Stimulated activated naive CD8-positive, alpha-beta T cell treated with anti-CD3 and anti-CD28 coated beads, Interleukin-15, amount 100 ng/mL, for 72 hours (primary cell): ENCODE measurements around the gene PTPRN2.
A peak's percentile ranks its signal among the peaks of the same experiment; 100 is the strongest.

Source experiments
- ATAC-seq: fragments of 150-1000 bp; cut with Tn5 transposase; 2 replicates; pipeline ENCODE4 v1.10.0; 2021; ENCODE audit warnings: mild to moderate bottlenecking, moderate library complexity
- DNase-seq, 2 donors: peaks; one replicate each; pipeline ENCODE4 v3.0.0; 2021 to 2022
- H3K27ac Mint-ChIP-seq, 2 donors: one replicate each; pipeline ENCODE4 v1.8.0; 2022; ENCODE audit warnings: mild to moderate bottlenecking in 2 of 2, mixed read lengths in 2 of 2, moderate library complexity in 2 of 2
- H3K27me3 Mint-ChIP-seq: one replicate; pipeline ENCODE4 v1.8.0; 2022; ENCODE audit warnings: mixed read lengths
- H3K4me1 Mint-ChIP-seq: one replicate; pipeline ENCODE4 v1.8.0; 2022; ENCODE audit warnings: mild to moderate bottlenecking, mixed read lengths
- H3K4me3 Mint-ChIP-seq, 2 donors: one replicate each; pipeline ENCODE4 v1.8.0; 2022; ENCODE audit warnings: mild to moderate bottlenecking in 2 of 2, mixed read lengths in 2 of 2, moderate library complexity in 1 of 2
- H3K9me3 Mint-ChIP-seq, 2 donors: one replicate each; pipeline ENCODE4 v1.8.0; 2022; ENCODE audit warnings: mixed read lengths in 2 of 2

The PTPRN2 gene

GRCh38 chr7:157997471-157997870, 590.2 kb downstream of the PTPRN2 start:
- H3K27ac Mint-ChIP-seq: no peak overlapping the region
- no peak for DNase-seq
- H3K4me3 Mint-ChIP-seq: no peak overlapping the region
- no peaks in the 10 kb centered on the region for H3K27me3 Mint-ChIP-seq
- no peak for ATAC-seq
- no peaks in the 10 kb centered on the region for H3K4me1 Mint-ChIP-seq
- H3K9me3 Mint-ChIP-seq: no peaks in the 10 kb centered on the region

DNA sequence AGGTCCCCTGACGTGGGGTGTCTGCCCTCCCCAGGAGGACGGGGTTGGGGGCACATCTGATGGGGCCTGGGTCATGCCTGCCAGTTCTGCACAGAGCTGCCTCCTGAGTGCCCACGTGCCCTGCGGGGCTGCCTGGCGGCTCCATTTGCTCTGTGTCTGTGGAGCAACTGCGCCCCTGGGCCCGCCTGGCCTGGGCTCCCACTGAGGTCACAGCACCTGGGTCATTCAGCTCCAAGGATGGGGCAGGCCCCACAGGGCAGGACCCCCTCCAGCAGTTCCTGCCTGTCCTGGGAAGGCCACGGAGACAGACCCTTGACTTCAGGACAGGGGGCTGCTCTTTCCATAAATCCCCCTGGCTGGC, 590.6 kb downstream of the PTPRN2 start:
- ATAC-seq: peak; percentile 53
- no peak for DNase-seq
- H3K4me3 Mint-ChIP-seq: no peak overlapping the region
- no peaks in the 10 kb centered on the region for H3K9me3 Mint-ChIP-seq
- no peak overlapping the region for H3K27ac Mint-ChIP-seq
- H3K4me1 Mint-ChIP-seq: no peaks in the 10 kb centered on the region
- H3K27me3 Mint-ChIP-seq: no peaks in the 10 kb centered on the region

- DNase-seq (no peak), ATAC-seq (no peak)
- Mint-ChIP-seq H3K9me3 (no peaks in the 10 kb centered on the region), H3K4me1 (no peaks in the 10 kb centered on the region), H3K27me3 (no peaks in the 10 kb centered on the region), H3K4me3 (no peak overlapping the region), H3K27ac (no peak overlapping the region)
These were observed 591.1 kb downstream of the PTPRN2 start for GRCh38 chr7:157996359-157997079.

- DNase-seq: no peak
- Mint-ChIP-seq H3K27ac (no peak overlapping the region), H3K4me3 (no peak overlapping the region), H3K27me3 (no peaks in the 10 kb centered on the region), H3K9me3 (no peaks in the 10 kb centered on the region), H3K4me1 (no peaks in the 10 kb centered on the region)
- ATAC-seq: no peak
These were observed 591.8 kb downstream of the PTPRN2 start for GRCh38 chr7:157995815-157996214.

DNA sequence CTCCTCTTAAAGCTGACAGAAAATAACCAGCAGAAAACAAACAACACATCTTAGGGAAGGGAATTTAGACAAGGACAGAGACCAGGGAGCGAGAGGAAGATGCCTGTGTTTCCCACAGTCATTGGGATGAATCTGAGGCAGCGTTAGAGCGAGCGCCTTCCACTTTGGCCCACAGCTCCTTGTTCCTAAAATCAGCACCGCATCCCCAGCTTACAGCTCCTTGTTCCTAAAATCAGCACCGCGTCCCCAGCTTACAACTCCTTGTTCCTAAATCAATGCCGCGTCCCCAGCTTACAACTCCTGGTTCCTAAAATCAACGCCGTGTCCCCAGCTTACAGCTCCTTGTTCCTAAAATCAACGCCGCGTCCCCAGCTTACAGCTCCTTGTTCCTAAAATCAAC, 593.3 kb downstream of the PTPRN2 start:
- H3K4me3 Mint-ChIP-seq: no peak overlapping the region
- H3K27ac Mint-ChIP-seq: no peak overlapping the region
- no peaks in the 10 kb centered on the region for H3K27me3 Mint-ChIP-seq
- no peaks in the 10 kb centered on the region for H3K4me1 Mint-ChIP-seq
- no peaks in the 10 kb centered on the region for H3K9me3 Mint-ChIP-seq
- DNase-seq: no peak
- no peak for ATAC-seq

- no peak for DNase-seq
- H3K4me3 Mint-ChIP-seq: no peak overlapping the region
These were observed 594.1 kb downstream of the PTPRN2 start for GRCh38 chr7:157993406-157994105.

GRCh38 chr7:157992511-157993160, 595.0 kb downstream of the PTPRN2 start:
- Mint-ChIP-seq H3K27me3 (no peaks in the 10 kb centered on the region), H3K27ac (peak overlapping the region in 1 of 2 donors; percentile 74), H3K9me3 (no peaks in the 10 kb centered on the region), H3K4me3 (no peak overlapping the region), H3K4me1 (no peaks in the 10 kb centered on the region)
- ATAC-seq (no peak), DNase-seq (no peak)

More at GRCh38 chr7:157993406-157994105, 594.1 kb downstream of the PTPRN2 start:
- Mint-ChIP-seq H3K9me3 (no peaks in the 10 kb centered on the region), H3K4me1 (no peaks in the 10 kb centered on the region), H3K27ac (no peak overlapping the region), H3K27me3 (no peaks in the 10 kb centered on the region)
- no peak for ATAC-seq

DNA sequence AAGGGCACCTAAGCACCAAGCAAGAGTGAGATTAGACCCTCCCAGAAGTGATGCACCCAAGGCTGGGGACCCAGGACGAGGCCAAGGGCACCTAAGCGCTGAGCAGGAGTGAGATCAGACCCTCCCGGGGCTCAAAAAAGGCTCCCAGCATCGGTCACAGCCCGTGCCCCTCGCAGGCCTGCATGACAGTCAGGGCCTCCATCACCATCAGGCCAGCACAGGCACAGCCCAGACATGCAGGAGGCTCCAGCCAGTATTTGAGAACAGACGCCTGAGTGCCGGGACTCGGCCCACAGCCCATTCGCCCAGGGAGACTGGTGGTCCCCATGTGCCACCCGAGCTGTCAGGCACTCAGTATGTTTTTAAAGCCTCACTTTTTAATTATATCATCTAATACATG, 595.9 kb downstream of the PTPRN2 start:
- H3K4me3 Mint-ChIP-seq: no peak overlapping the region
- H3K27ac Mint-ChIP-seq: no peak overlapping the region
- DNase-seq (no peak), ATAC-seq (no peak)
- H3K4me1 Mint-ChIP-seq: no peaks in the 10 kb centered on the region
- no peaks in the 10 kb centered on the region for H3K27me3 Mint-ChIP-seq
- no peaks in the 10 kb centered on the region for H3K9me3 Mint-ChIP-seq

DNA sequence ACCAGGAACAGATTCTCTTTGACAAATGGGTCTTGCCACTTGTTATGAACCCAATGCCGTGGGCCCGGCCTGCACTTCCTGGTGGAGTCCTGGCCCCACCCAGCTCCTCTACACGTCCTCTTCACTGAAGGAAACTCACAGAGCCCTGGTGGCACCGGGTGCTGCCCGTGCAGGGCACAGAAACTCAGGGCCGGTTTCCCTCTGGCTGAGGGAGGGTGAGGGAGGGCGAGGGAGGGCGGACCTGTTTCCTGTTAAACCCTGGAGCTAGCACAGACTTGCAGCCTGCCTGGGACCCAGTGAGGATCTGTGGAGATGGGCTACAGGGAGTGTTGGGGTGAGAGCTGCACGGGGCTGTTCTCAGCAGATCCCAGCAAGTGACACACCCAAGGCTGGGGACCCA, 596.3 kb downstream of the PTPRN2 start:
- Mint-ChIP-seq H3K9me3 (no peaks in the 10 kb centered on the region), H3K27ac (peak overlapping the region in 1 of 2 donors; percentile 27), H3K4me3 (no peak overlapping the region), H3K4me1 (no peaks in the 10 kb centered on the region), H3K27me3 (no peaks in the 10 kb centered on the region)
- no peak for ATAC-seq
- no peak for DNase-seq

DNA sequence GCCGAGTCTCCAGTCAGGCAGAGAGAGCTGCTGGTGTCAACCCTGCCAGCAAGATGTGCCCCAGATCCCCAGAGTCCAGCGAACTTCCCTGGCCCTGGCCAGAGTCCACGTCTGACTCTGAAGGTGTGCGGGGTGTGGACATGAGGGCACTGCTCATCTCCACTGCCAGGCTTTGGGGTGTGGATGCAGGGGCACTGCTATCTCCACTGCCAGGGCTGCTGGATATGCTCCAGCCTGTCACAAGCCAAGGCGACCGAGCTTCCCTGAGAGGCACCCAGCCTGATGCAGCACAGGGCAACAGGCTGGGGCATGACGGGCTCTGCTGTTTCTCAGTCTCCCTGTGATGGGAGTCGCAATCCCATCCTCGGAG, 596.8 kb downstream of the PTPRN2 start:
- DNase-seq: no peak
- H3K4me3 Mint-ChIP-seq: no peak overlapping the region
- no peaks in the 10 kb centered on the region for H3K4me1 Mint-ChIP-seq
- no peak overlapping the region for H3K27ac Mint-ChIP-seq
- H3K9me3 Mint-ChIP-seq: no peaks in the 10 kb centered on the region
- H3K27me3 Mint-ChIP-seq: no peaks in the 10 kb centered on the region
- ATAC-seq: no peak

GRCh38 chr7:157990226-157990880, 597.3 kb downstream of the PTPRN2 start:
- peak overlapping the region in 1 of 2 donors; percentile 81 for H3K27ac Mint-ChIP-seq
- DNase-seq (no peak), ATAC-seq (no peak)
- H3K9me3 Mint-ChIP-seq: no peaks in the 10 kb centered on the region
- H3K27me3 Mint-ChIP-seq: no peaks in the 10 kb centered on the region
- H3K4me1 Mint-ChIP-seq: no peaks in the 10 kb centered on the region
- H3K4me3 Mint-ChIP-seq: no peak overlapping the region

GRCh38 chr7:157989589-157989988, 598.0 kb downstream of the PTPRN2 start:
- no peak for DNase-seq
- Mint-ChIP-seq H3K9me3 (no peaks in the 10 kb centered on the region), H3K4me3 (no peak overlapping the region), H3K27me3 (no peaks in the 10 kb centered on the region), H3K4me1 (no peaks in the 10 kb centered on the region), H3K27ac (peak overlapping the region in 1 of 2 donors; percentile 19)
- ATAC-seq: no peak

DNA sequence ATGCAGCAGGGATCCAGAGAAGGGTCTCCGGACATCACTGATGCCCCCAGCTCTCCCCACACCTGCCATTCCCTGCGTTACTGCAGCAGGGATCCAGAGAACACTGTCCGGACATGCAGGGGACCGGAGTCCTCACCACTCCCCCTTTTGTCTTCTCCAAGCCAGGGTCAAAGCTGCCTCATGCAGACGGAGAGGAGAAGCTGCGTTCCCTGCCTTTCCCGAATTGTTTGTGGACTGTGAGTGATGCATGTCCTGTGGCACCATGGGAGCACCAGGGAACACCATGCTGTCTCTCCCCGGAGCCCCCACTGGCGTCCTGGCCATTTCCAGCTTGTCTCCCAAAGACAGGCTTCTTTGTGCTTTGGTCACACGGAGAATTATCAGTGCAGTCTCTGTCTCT, 599.7 kb downstream of the PTPRN2 start:
- ATAC-seq (no peak), DNase-seq (no peak)
- H3K4me1 Mint-ChIP-seq: no peaks in the 10 kb centered on the region
- H3K27ac Mint-ChIP-seq: no peak overlapping the region
- H3K9me3 Mint-ChIP-seq: no peaks in the 10 kb centered on the region
- no peak overlapping the region for H3K4me3 Mint-ChIP-seq
- no peaks in the 10 kb centered on the region for H3K27me3 Mint-ChIP-seq

GRCh38 chr7:157986051-157986450, 601.6 kb downstream of the PTPRN2 start:
- no peak overlapping the region for H3K27ac Mint-ChIP-seq
- DNase-seq (no peak), ATAC-seq (no peak)
- no peaks in the 10 kb centered on the region for H3K4me1 Mint-ChIP-seq
- H3K27me3 Mint-ChIP-seq: no peaks in the 10 kb centered on the region
- no peak overlapping the region for H3K4me3 Mint-ChIP-seq
- H3K9me3 Mint-ChIP-seq: no peaks in the 10 kb centered on the region

DNA sequence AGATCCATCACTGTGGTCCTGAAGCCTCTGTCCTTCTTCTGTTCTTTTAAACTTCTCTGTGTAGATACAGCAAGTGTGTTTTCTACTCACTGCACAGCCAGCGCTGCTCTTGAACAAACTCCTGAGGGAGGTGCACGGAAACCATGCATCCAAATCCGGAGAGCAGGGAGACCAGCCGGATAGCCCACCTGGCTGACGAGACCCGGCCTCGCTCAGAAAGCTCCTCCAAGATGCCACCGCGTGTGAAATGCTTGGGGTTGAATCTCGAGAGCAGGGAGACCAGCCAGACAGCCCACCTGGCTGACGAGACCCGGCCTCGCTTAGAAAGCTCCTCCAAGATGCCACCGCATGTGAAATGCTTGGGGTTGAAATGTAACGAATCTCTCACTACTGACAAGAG, 602.0 kb downstream of the PTPRN2 start:
- Mint-ChIP-seq H3K4me1 (no peaks in the 10 kb centered on the region), H3K27me3 (no peaks in the 10 kb centered on the region), H3K4me3 (no peak overlapping the region), H3K9me3 (no peaks in the 10 kb centered on the region), H3K27ac (no peak overlapping the region)
- DNase-seq (no peak), ATAC-seq (no peak)
